Measurements from ENCODE around the gene PLEK.
"Not testable (repeated sequence)": the region's sequence is repeated elsewhere in the genome, so short reads cannot be mapped to it uniquely, and the experiment has no call there.

Gene PLEK

GRCh38 chr2:68356599-68357239, 8.4 kb upstream of the PLEK start:
- DNase-seq: no peak

- no peak for DNase-seq
Observed at GRCh38 chr2:68357605-68358337, 7.3 kb upstream of the PLEK start.

GRCh38 chr2:68359889-68360288, 5.2 kb upstream of the PLEK start:
- DNase-seq: no peak

- DNase-seq: peak; percentile 89
Observed at GRCh38 chr2:68362069-68362468, 3.0 kb upstream of the PLEK start.

GRCh38 chr2:68362749-68363148, 2.3 kb upstream of the PLEK start:
- no peak for DNase-seq

GRCh38 chr2:68363721-68364120, 1.4 kb upstream of the PLEK start:
- DNase-seq: no peak

GRCh38 chr2:68366083-68366560, 1.0 kb downstream of the PLEK start:
- no peak for DNase-seq

GRCh38 chr2:68367953-68368653, 3.0 kb downstream of the PLEK start:
- DNase-seq: no peak

GRCh38 chr2:68368654-68369336, 3.7 kb downstream of the PLEK start:
- DNase-seq: no peak

GRCh38 chr2:68369337-68369734, 4.3 kb downstream of the PLEK start:
- no peak for DNase-seq

GRCh38 chr2:68371138-68371537, 6.1 kb downstream of the PLEK start:
- no peak for DNase-seq

GRCh38 chr2:68371581-68371980, 6.5 kb downstream of the PLEK start:
- DNase-seq: no peak

- no peak for DNase-seq
Observed at GRCh38 chr2:68372485-68372884, 7.4 kb downstream of the PLEK start.

- no peak for DNase-seq
Observed at GRCh38 chr2:68374184-68374583, 9.1 kb downstream of the PLEK start.

- no peak for DNase-seq
Observed at GRCh38 chr2:68375582-68375981, 10.5 kb downstream of the PLEK start.

GRCh38 chr2:68377137-68377780, 12.2 kb downstream of the PLEK start:
- no peak for DNase-seq

GRCh38 chr2:68378779-68379178, 13.7 kb downstream of the PLEK start:
- not testable (repeated sequence) for DNase-seq

- DNase-seq: no peak
Observed at GRCh38 chr2:68379184-68379708, 14.2 kb downstream of the PLEK start.

GRCh38 chr2:68383778-68384177, 18.7 kb downstream of the PLEK start:
- no peak for DNase-seq

GRCh38 chr2:68384485-68385107, 19.5 kb downstream of the PLEK start:
- no peak for DNase-seq

- DNase-seq: peak; percentile 16
Observed at GRCh38 chr2:68385220-68385906, 20.3 kb downstream of the PLEK start.
